SW 1271 (cell line): ENCODE results near the gene IL6R.
"Not testable (repeated sequence)": the region's sequence is repeated elsewhere in the genome, so short reads cannot be mapped to it uniquely, and the experiment has no call there.

ENCODE experiments used
- DNase-seq, 2 experiments: peaks; one replicate each; lab custom pipeline; 2025; lab: John Stamatoyannopoulos, UW

IL6R gene

DNA sequence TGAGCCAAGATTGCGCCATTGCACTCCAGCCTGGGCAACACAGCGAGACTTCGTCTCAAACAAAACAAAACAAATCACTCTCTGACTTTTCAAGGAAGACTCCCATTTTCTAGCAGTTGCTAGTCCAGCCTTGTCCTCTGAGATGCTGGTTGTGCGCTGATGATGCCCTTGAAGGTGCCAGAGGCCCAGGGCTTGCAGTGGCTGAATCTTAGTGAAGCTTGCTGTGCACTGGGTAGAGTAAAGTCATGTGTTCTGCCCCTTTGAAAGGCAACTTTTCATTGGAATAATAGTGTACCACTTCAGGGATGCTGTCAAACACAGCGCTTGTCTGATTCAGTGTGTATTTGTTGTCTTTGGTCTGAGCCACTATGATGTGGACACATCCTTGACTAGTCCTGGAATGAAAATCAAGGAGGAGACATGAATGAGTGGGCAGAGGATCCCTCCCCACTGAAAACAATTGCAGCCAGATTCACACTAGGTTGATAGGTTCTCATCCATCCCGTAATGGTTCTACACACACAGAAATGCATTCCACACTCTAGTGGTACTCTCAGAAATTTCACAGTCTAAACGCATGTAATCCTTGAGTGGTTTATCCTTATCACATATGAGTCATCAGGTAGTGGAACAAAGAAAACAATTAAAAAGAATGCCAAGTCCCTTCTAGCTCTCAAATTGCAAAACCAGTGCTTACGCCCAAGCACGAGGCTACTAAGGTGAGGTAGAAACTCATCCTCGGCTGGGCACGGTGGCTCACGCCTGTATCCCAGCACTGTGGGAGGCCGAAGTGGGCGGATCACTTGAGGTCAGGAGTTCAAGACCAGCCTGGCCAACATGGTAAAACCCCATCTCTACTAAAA, 79.0 kb downstream of the IL6R start:
- DNase-seq, result peak in 1 of 2 experiments; percentile 38

GRCh38 chr1:154485106-154485505, 80.0 kb downstream of the IL6R start:
- no peak for DNase-seq

DNA sequence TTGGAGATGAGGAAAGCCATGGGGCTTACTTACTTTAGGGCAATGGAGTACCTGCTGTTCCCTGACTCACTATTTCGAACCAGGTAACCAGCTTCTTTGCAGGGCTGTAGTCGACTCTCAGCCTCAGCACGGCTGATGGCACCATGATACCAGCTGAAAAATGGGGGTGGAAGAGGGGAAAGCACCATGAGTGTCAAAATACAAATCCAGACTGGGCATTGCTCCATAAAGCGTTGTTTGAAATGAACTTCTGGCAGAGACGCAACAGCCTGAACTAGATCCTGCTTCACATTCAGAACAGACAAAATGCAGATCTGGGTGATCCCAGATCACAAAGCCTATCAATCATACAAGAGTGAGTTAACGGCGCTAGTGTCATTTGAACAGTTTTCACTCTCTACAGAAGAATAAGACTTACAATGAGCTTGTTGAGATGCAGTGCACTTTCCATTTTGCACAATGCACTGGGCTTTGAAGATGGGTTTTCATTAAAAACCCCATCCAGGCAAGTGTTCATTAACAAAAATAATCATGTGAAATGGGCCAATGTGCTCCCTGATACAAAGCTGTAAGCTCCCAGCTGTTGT, 80.9 kb downstream of the IL6R start:
- DNase-seq, result no peak

- not testable (repeated sequence) for DNase-seq
These were observed 81.6 kb downstream of the IL6R start for GRCh38 chr1:154486756-154487155.

DNA sequence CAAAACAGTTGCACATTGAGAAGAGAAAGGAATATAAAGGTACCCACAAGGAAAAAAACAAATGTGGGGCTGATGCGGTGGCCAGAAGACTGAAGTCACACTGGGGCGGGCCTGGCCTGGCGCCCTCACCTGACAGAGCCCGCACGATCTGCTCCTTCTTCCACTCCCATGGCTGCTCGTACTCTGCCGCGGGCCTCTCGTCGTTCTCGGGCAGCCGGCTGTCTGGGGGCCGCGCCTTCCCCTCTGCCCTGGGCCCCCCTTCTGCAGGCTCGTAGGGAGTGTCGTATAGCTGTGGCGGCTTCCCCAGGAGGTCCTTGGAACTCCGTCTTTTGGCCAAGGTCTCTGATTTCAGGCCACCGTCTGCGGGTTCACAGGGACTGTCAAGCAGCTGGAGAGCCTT, 83.8 kb downstream of the IL6R start:
- no peak for DNase-seq

DNA sequence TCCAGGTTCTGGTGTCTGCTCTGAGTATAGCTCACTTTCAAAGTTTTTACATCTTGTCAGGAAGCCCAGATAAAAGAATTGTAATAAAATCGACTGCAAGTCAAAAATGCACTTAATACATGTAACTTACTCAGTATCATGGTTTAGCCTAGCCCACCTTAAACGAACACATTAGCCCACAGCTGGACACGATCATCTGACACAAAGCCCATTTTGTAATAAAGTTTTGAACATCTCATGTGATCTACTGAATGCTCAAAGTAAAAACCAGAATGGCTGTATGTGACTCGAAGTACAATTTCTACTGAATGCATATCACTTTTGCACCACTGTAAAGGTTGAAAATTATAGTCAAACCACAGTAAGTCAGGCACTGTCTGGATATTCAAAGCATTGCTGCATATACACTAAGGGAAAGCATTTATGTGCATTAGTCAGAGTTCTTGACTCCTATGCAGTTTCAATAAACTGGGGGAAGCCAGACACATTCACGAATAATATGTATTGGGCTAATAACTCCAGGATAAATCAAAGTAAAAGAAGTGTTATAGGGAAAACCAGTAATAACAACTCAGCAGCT, 84.6 kb downstream of the IL6R start:
- DNase-seq, result no peak

- DNase-seq, result no peak
These were observed 85.2 kb downstream of the IL6R start for GRCh38 chr1:154490317-154490716.

DNA sequence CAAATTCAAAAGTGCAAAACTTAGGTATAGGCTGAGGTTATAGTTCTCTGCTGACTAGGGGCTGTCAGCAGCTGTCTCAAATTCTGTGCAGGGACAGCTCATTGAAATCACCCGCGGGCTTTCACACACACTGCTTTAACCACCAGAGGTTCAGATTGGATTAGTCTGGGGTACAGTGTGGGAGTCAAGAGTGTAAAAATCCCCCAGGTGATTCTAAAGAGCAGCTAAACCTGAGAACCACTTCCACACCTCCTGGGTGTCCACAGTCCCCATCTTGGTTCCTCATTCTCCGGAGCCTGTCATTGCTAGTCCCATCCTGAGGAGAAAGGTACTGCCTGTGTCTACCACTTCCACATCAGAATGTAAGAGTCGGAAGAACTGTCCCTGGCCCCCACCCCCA, 87.0 kb downstream of the IL6R start:
- DNase-seq, result no peak

- DNase-seq, result no peak
These were observed 88.1 kb downstream of the IL6R start for GRCh38 chr1:154493276-154493675.

DNA sequence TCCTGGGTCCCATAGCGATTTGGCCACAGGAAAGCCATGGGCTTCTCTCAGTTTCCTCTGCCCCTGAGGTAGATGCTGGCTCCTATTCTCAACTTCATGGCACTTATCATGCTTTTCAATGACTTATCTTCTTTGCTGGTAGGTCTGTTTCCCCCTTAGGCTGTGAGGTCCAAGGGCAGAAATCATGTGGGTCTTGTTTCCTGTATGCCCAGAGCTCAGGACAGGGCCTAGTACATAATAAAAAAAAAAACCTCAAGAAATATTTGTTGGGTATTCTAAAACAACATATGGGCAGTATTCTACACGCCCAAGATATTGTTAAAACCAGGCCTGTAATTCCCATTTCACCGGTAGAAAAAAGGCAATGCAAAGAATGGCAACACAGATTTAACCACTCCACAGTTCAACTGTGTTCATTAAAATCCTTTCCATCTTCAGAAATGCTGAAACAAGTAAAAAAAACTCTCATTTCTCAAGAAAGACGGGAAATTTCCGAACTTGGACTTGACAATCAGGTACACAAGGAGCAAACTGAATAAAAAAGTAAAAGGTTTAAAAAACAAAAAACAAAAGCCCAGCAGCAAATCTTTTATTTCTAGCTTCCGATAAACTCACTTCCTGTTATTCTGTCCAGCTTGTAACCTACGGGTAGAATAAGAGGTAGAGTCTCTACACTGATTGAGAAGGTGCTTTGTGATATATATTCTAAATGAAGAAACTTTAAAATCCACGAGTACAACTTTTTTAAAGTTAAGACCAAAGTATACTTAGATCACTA, 90.5 kb downstream of the IL6R start:
- no peak for DNase-seq

DNA sequence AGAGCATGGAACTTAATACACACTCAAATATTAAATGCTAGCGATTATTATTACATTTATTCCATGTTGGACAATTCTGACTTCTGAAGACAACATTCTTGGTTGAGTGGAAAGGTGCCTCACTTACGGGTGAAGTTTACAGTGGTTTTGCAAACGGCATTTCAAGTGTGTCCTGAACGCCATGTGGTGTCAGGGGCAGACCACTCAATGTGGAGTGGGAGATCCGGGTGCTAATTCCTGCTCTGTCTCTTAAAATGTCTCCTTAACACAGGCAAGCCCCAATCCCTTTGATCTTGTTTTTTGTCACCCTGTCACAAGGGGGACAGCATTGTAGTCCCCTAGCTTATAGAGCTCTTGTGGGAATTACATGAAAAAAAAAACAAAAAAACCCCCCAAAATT, 91.2 kb downstream of the IL6R start:
- DNase-seq, result no peak

DNA sequence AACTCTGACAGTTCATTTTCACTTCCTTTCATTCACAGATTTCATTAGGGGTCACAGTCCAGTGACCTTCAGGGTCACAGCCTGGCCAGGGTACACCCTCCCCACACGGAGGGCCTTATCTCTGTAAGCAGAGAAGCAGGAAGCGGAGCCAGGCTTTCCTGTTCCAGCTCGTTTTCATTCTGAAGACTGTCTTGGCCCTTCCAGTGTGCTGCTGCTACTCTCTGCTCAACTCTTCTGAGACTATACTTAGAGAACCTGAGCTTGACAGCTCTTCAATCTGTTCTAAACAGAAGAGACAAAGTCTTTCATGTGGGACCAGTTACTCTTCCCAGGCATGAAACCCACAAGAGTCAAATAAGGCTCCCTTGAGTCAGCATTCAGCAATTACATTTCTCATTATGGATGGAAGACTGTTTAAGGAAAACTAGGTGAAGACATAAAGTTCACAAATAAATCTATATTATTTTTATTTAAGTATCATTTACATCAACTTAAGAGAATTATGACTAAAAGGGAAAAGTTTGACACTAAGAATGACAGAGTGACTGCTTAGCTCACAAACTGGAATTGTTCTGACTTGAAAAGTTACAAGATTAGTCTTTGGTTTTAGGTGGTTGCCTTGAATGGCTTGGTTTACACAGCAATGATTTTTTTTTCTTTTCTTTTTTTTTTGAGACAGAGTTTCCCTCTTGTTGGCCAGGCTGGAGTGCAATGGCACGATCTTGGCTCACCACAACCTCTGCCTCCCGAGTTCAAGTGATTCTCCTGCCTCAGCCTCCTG, 92.1 kb downstream of the IL6R start:
- DNase-seq, result no peak

- DNase-seq, result no peak
These were observed 94.3 kb downstream of the IL6R start for GRCh38 chr1:154499446-154499845.

DNA sequence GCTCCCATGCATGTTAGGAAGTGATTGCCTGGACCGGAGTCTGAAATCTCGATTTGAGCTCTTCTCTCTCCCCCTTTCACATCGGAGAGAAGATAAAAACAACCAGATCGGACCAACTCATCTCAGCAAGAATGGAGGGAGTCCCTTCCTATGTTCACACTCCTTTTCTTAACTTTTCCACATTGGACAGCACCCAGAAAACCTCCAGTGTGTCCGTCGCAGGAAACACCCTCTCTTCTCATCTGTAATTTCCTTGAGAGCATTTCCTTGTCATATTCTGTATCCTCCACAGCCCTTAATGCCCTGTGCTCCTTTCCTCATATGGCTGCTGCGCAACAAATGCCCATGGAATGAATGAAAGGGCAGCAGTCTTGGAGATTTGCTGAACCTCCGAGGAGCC, 95.4 kb downstream of the IL6R start:
- DNase-seq, result no peak

- no peak for DNase-seq
These were observed 96.4 kb downstream of the IL6R start for GRCh38 chr1:154501423-154502065.

DNA sequence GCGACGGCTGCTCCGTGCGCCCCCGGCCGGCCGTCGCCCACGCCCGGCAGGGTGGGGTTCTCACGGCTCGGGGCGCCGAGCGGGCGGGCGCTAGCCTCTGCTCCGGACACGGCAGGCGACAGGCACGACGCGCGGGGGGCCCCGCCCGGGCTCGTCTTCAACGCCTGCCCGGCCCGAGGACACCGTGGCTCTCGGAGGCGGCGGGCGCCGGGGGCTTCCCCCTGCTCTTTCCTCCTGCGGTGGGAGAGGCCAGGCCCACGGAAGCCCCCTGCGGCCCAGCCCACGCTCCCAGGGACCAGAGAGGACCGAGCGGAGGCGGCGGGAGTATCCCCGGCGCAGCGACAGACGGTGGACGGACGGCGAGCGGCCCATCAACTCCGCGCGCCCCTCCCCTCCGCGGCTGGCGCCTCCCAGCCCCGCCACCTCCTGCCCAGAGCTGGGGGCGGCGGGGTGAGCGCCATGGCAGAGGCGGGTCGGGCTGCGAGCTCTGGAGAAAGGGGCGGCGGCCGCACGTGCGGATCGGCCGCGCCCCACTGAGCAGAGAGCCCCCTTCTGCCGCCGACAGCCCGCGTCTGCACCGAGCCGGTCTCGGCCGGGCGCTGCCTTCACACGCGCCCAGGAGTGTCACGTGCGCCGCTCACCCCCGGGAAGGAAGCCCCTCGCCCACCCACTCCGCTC, 97.1 kb downstream of the IL6R start, which contains the start of the genes SHE and TDRD10:
TSS of gene SHE (minus strand) at position 347 of the 678 bp plus-strand sequence. CDS start 386 bp downstream, outside the sequence.
TSS of gene TDRD10 (plus strand) at position 154 of the 678 bp plus-strand sequence. CDS start 4,685 bp downstream, outside the sequence.
- no peak for DNase-seq

GRCh38 chr1:154502744-154503115, 97.6 kb downstream of the IL6R start:
- DNase-seq, result no peak

DNA sequence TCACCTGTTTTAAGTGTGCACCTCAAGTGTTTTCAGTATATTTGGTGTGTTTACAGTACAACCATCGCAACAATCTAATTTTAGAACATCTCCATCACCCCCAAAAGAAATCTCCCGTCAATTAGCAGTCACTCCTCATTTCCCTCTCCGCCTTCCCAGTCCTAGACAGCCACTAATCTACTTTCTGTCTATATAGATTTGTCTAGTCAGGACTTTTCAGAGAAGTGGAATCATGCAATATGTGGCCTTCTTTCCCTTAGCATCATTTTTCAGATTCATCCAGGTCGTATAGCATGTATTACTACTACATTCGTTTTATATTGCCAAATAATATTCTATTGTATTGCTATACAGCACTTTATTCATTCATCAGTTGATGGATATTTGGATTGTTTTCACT, 98.8 kb downstream of the IL6R start:
- no peak for DNase-seq

GRCh38 chr1:154512760-154513159, 107.6 kb downstream of the IL6R start:
- DNase-seq, result no peak

DNA sequence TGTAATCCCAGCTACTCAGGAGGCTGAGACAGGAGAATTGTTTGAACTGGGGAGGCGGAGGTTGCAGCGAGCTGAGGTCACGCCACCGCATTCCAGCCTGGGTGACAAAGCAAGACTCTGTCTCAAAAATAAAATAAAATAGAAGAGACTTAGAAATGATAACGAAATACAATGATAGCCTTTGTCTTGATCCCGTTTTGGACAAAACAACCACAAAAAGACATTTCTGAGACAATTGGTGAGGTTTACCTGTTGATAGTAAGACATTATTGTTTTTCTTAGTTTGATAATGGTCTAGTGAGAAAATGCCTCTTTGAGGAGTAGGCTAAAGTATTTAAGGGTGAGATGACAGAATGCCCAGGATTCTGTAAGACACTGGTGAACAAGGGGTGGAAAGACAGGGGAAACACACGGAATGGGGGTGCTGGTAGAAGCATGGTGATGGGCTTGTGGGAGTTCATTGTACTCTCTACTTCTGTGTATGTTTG, 109.0 kb downstream of the IL6R start:
- DNase-seq, result no peak
